Activated CD4-positive, alpha-beta T cell treated with anti-CD3 and anti-CD28 coated beads, Interleukin-2, amount 50 U/mL, for 24 hours (primary cell): ENCODE measurements around the gene TMEM43.
"Not testable (repeated sequence)": the region's sequence is repeated elsewhere in the genome, so short reads cannot be mapped to it uniquely, and the experiment has no call there.

Experiments
- DNase-seq, 2 donors: peaks; one replicate each; pipeline ENCODE4 v3.0.0-alpha.2; 2020; ENCODE audit warnings: low read depth in 1 of 2, low spot score in 1 of 2

TMEM43 gene

DNA sequence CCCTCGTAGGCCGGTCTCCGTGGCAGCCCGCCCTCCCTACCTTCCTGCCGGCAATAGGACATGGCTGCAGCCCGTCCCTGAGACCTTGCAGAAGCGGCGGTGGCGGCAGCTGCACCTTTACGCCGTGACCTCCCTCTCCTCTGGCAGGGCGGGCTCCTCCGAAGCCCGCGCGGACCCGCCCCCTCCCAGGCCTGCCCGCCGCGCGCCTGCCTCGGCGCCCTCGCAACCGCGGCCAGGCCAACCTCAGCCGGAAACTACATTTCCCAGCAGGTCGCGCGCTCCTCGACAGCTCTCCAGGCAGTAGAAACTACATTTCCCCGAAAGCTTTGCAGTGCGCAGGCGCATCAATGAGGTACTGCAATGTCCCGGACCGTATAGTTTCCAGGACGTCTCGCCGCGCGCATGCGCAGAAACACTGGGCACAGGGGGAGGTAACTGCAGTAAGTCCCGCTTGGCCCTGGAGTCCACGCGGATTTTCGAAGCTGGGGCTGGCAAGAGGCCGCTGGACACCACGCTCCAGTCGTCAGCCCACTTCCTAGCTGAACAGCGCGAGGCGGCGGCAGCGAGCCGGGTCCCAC, at the start of gene TMEM43, which contains the start of gene CHCHD4:
TMEM43 (plus strand) TSS at position 438 of the 578 bp plus-strand sequence. CDS start 142 bp downstream, outside the sequence.
CHCHD4 (minus strand) TSS at position 256 of the 578 bp plus-strand sequence; CDS start at position 62, 194 bp downstream.
- peak; percentile 91 to 97 for DNase-seq

- DNase-seq: not testable (repeated sequence)
Measured at GRCh38 chr3:14075233-14075632, 49.6 kb upstream of the TMEM43 start.

- no peak for DNase-seq
Measured at GRCh38 chr3:14077310-14077709, 47.5 kb upstream of the TMEM43 start.

GRCh38 chr3:14082108-14082657, 42.7 kb upstream of the TMEM43 start:
- peak; percentile 1 to 11 for DNase-seq

DNA sequence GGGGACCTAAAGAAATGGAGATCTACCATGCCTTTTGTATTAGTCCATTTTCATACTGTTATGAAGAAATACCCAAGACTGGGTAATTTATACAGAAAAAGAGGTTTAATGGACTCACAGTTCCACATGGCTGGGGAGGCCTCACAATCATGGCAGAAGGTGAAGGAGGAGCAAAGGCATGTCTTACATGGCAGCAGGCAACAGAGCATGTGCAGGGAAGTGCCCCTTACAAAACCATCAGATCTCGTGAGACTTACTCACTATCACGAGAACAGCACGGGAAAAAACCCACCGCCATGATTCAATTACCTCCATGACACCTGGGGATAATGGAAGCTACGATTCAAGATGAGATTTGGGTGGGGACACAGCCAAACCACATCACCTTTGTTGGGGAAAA, 37.4 kb upstream of the TMEM43 start:
- DNase-seq: not testable (repeated sequence)

DNA sequence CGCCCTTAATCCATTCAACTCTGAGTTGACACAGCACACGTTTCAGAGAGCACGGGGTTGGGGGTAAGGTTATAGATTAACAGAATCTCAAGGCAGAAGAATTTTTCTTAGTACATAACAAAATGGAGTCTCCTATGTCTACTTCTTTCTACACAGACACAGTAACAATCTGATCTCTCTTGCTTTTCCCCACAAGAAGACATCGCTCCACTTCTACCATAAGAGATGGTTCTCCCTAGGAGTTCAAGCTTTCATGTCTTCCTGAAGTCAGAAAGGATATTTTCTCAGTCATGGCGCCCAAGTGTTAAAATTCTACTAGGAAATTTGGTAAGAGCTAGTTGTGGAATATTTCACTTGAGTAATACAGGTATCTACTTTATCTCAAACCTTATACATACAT, 32.9 kb upstream of the TMEM43 start:
- DNase-seq: not testable (repeated sequence)

GRCh38 chr3:14092464-14092863, 32.4 kb upstream of the TMEM43 start:
- no peak for DNase-seq

- DNase-seq: no peak
Measured at GRCh38 chr3:14093831-14094230, 31.0 kb upstream of the TMEM43 start.

GRCh38 chr3:14096742-14097141, 28.1 kb upstream of the TMEM43 start:
- no peak for DNase-seq

DNA sequence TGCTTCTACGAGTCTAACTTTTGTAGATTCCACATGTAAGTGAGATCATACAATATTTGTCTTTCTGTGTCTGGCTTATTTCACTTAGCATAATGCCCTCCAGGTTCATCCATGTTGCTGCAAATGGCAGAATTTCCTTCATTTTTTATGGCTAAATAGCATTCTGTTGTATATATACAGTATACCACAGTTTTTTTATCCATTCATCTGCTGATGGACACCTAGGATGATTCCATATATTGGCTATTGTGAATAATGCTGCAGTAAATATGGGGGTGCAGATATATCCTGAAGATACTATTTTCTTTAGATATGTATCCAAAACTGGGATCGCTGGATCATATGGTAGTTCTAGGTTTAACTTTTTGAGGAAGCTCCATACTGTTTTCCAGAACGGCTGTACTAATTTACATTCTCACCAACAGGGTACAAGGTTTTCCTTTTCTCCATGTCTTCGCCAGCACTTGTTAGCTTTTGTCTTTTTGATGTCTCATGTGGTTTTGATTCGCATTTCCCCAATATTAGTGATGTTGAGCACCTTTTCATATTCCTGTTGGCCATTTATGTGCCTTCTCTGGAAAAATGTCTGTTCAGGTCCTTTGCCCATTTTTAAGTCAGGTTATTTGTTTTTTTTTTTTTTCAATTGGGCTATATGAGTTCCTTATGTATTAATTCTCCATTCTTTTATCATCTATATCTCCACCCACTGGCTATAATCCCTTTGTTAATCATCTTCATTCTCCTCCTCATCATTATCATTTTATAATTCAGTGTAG, 27.0 kb upstream of the TMEM43 start:
- DNase-seq: no peak

DNA sequence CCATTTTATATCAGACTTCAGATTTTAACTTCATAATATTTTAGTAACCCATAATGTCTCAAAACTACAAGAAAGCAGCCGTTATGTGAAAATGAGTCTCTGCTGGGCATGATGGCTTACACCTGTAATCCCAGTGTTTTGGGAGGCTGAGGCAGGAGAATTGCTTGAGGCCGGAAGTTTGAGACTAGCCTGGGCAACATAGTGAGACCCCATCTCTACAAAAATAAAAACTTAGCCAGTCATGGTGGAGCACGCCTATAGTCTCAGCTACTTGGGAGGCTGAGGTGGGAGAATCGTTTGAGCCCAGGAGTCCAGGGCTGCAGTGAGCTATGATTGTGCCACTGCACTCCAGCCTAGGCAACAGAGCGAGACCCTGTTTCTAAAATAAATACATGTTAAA, 15.0 kb upstream of the TMEM43 start:
- DNase-seq: not testable (repeated sequence)

DNA sequence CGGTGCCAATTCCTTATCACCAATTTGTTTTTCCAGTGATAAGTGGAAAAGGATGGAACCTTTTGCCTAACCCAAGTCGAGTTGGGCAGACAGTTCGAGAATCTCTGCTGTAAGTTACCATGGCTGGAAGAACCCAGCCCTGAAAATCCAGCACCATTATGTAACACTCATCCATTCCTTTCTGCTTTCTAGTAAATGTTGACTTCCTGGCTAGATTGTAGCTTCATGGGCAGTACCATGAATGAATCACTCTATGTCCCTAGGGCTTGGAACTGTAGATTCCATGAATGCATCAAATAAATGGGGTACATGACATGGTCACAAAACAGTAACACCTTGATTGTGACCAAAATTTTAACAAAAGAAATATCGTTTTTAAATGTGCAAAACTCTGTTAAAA, 14.2 kb upstream of the TMEM43 start:
- DNase-seq: no peak

DNA sequence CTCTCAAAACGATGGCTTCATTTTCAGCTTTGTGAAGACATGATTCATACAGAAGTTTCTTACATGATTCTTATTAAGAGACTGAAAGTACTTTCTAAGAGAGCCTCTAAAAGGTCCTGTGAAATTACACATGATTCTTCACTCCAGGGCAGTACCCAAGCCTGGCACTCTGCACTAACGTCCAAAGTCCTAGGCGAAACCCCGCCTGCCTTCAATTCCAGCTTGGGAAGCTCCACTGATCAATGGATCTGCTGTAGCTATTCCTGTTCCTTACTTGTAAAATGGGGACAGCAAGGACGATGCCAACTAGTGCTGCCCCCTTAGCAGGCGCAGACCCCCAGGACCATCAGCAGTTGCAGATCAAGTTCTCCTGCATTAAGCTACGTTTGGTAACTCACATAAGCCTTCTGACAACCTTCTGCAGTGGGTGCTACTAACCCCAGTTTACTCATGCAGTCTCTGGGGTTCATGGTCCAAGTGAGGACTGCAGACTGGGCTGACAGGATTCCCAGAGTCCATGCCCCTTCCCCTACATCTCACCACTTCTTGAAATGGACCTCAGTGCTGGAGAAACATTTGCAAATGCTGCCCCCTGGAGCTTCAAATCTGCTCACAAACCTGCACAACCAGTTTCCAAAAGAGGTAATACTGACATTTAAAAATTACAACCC, 10.8 kb upstream of the TMEM43 start:
- DNase-seq: no peak

- no peak for DNase-seq
Measured at GRCh38 chr3:14117468-14118399, 7.1 kb upstream of the TMEM43 start.

- DNase-seq: no peak
Measured at GRCh38 chr3:14118400-14119381, 6.2 kb upstream of the TMEM43 start.

- no peak for DNase-seq
Measured at GRCh38 chr3:14119651-14120050, 5.2 kb upstream of the TMEM43 start.

DNA sequence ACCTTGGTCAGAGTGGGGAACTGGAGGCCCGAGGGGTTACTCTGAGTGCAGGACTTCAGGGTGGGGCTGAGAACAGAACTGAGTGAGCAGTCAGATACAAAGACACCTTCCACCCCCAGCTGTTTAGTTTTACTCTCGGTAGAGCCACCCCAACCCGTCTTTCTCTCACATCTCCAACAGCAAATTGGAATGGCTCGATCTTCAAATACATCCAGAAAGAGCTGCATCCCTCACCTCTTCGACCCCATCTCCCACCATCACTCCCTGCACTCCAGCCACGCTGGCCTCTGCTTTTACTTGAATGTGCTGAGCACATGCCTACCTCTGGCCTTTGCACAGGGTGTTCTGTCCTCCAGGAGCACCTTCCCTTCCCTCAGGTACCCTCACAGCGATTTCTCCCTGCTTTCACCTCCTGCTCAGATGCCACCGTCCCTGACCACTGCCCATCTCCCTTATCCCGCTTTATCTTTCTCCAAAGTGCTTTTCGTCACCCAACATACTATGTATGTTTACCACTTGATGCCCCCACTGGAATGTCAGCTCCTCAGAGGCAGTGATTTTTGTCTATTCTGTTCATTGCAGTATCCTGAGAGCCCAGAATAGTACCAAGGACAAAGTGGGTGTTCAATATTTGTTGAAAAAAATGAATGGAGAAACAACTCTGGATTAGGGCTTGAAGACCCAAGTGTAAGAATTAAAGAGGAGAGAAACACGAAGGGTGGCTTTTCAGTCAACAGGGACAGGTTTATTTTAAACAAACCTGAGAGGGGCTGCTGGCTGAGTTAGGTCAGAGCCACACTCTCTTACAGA, 4.5 kb upstream of the TMEM43 start:
- DNase-seq: no peak

DNA sequence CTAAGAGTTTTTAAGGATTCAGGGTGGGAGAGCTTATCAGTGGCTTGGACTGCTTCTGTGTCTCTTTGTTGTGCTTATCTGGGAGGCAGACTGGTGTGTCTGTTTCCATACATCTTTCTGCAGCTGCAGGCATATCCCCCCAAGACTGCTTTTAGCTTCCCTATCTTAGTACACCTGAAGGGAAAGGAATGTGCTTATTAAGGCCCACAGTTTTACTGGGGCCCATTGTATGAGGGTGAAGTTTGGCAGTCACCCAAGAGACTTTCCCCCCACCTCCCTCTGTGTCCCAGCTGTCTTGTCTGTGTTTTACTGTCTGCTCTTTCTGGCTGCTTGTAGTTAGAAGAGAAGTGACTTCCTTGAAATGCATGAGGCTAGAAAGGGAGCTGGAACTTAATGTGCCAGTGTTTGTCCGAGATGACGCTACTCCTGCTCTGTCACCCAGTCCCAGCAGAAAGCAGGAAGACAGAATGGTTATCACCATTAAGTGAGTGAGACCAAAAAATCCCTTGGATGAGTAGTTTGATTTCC, 3.9 kb upstream of the TMEM43 start:
- not testable (repeated sequence) for DNase-seq
